WTC11 (cell line): ENCODE data around the gene NSUN4.

Experiments used
- ATF3 ChIP-seq: sonication (generic); formaldehyde crosslinking; conservative IDR thresholded peaks from 2 replicates; pipeline ENCODE4 v1.8.1; 2022; ENCODE audit warnings: mild to moderate bottlenecking, missing genetic modification reagents
- FOXP1 ChIP-seq: sonication (generic); formaldehyde crosslinking; IDR thresholded peaks from 2 replicates; pipeline ENCODE4 v1.8.0; 2022; ENCODE audit warnings: missing genetic modification reagents, mild to moderate bottlenecking, moderate library complexity, borderline replicate concordance
- ZSCAN18 ChIP-seq: fragments of 250-450 bp; sonication (Bioruptor Pico); IDR thresholded peaks from 2 replicates; pipeline ENCODE4 v2.1.2; 2022; ENCODE audit warnings: mild to moderate bottlenecking, moderate library complexity
- TF ChIP-seq, protein P1 (sequence below): fragments of 200-600 bp; IDR thresholded peaks from 2 replicates; pipeline ENCODE4 v1.8.0; 2022; ENCODE audit warnings: antibody characterized with exemption

- no peak for TF ChIP-seq ATF3 (CRISPR knock-in tag)
- TF ChIP-seq, protein P1, sequence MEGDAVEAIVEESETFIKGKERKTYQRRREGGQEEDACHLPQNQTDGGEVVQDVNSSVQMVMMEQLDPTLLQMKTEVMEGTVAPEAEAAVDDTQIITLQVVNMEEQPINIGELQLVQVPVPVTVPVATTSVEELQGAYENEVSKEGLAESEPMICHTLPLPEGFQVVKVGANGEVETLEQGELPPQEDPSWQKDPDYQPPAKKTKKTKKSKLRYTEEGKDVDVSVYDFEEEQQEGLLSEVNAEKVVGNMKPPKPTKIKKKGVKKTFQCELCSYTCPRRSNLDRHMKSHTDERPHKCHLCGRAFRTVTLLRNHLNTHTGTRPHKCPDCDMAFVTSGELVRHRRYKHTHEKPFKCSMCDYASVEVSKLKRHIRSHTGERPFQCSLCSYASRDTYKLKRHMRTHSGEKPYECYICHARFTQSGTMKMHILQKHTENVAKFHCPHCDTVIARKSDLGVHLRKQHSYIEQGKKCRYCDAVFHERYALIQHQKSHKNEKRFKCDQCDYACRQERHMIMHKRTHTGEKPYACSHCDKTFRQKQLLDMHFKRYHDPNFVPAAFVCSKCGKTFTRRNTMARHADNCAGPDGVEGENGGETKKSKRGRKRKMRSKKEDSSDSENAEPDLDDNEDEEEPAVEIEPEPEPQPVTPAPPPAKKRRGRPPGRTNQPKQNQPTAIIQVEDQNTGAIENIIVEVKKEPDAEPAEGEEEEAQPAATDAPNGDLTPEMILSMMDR, result no peak
- no peak for TF ChIP-seq FOXP1
- TF ChIP-seq ZSCAN18 (CRISPR knock-in tag), result no peak
Measured at GRCh38 chr1:46334030-46334384, 6.6 kb upstream of the NSUN4 start.
